K562 (cell line): ENCODE measurements around the gene DDX46. TPM values are rescaled to one million over a fixed set of nuclear protein-coding genes. Genes with fewer than 3 reads are reported as not detected.

ENCODE experiments used
- ATAC-seq: fragments of 200-7000 bp; cut with Tn5 transposase; 3 replicates; pipeline ENCODE4 v1.9.1; 2020; ENCODE audit warnings: moderate library complexity
- BruUV-seq: library from RNA; stranded (reverse); fragments of 400-500 nt; replicated peaks from 2 replicates; lab custom pipeline; 2021; lab: Mats Ljungman, UMichigan
- CTCF ChIA-PET: fragments of 300-600 bp; formaldehyde crosslinking; extraction: SDS; loops from one replicate; lab custom pipeline; 2021; ENCODE audit warnings: low intra/inter-chr PET ratio; lab: Yijun Ruan, JAX
- POLR2A ChIA-PET: fragments of 300-600, 350-650 bp; sonication (Branson Sonifier 250); formaldehyde crosslinking; extraction: SDS; loops from one replicate; lab custom pipeline; 2021; ENCODE audit warnings: antibody characterized with exemption, inconsistent platforms; lab: Yijun Ruan, JAX
- DNase-seq, 4 experiments: peaks; one replicate each; pipeline versions ENCODE4 v3.0.0 to v3.0.0-alpha.2; 2011 to 2018; ENCODE audit warnings: low spot score in 3 of 4, mixed read lengths in 3 of 4; ENCODE audit errors: extremely low read depth in 1 of 4
- FAIRE-seq: peaks from 2 replicates; lab custom pipeline; 2011; peaks lifted over from hg19 to GRCh38; lab: Jason Lieb, UNC
- H2AFZ ChIP-seq: 2 replicates; pipeline ENCODE4 v1.6.0; 2011; ENCODE audit warnings: low read depth, low read length, control low read depth, inconsistent platforms
- H3K27ac ChIP-seq: fragments of 200-600 bp; 3 replicates; pipeline ENCODE4 v1.8.0; 2011; ENCODE audit warnings: low read depth, mild to moderate bottlenecking, control low read depth, inconsistent platforms, low read length, moderate library complexity, mixed read lengths; ENCODE audit errors: extremely low read depth
- H3K27me3 ChIP-seq, 2 experiments: fragments of 300-600 bp in 1 of 2; 2 replicates in 1 of 2; 3 replicates in 1 of 2; pipeline versions ENCODE4 v1.6.0 to v1.8.0; 2011; ENCODE audit warnings: inconsistent platforms in 2 of 2, low read length in 2 of 2, mild to moderate bottlenecking in 1 of 2, mixed read lengths in 1 of 2, moderate library complexity in 1 of 2; ENCODE audit not compliant: control insufficient read depth in 2 of 2, insufficient read depth in 2 of 2
- H3K36me3 ChIP-seq: fragments of 300-600 bp; 3 replicates; pipeline ENCODE4 v1.8.0; 2011; ENCODE audit warnings: mild to moderate bottlenecking, low read length, inconsistent platforms; ENCODE audit not compliant: control insufficient read depth, insufficient read depth
- H3K4me1 ChIP-seq, 2 experiments: fragments of 200-600 bp in 1 of 2; replicated peaks in 1 of 2; 2 replicates in 1 of 2; 3 replicates in 1 of 2; pipeline versions ENCODE4 v1.5.1 to v1.8.0; 2011; ENCODE audit warnings: inconsistent platforms in 2 of 2, low read length in 2 of 2, mild to moderate bottlenecking in 1 of 2, mixed read lengths in 1 of 2, moderate library complexity in 1 of 2; ENCODE audit not compliant: control insufficient read depth in 2 of 2, insufficient read depth in 2 of 2
- H3K4me2 ChIP-seq: 2 replicates; pipeline ENCODE4 v1.6.1; 2011; ENCODE audit warnings: low read length, control low read depth, inconsistent platforms, mixed read lengths; ENCODE audit not compliant: insufficient read depth
- H3K4me3 ChIP-seq: fragments of 200-600 bp; sonication (generic), shearing (Covaris generic); 2 replicates; pipeline ENCODE4 v1.5.1; 2016; ENCODE audit warnings: control low read depth, inconsistent platforms
- H3K79me2 ChIP-seq: fragments of 200-600 bp; 3 replicates; pipeline ENCODE4 v1.8.0; 2011; ENCODE audit warnings: low read length, inconsistent platforms; ENCODE audit not compliant: control insufficient read depth, insufficient read depth
- H3K9ac ChIP-seq, 2 experiments: 2 replicates each; pipeline versions ENCODE4 v1.6.0 to v1.6.1; 2011; ENCODE audit warnings: low read depth in 2 of 2, low read length in 2 of 2, control low read depth in 1 of 2, inconsistent platforms in 1 of 2, mild to moderate bottlenecking in 1 of 2, mixed read lengths in 1 of 2; ENCODE audit not compliant: insufficient read depth in 1 of 2
- H3K9me1 ChIP-seq: one replicate; pipeline ENCODE4 v1.6.0; 2011; ENCODE audit warnings: inconsistent platforms, mild to moderate bottlenecking, low read length, moderate library complexity; ENCODE audit not compliant: control insufficient read depth, insufficient read depth
- H3K9me3 ChIP-seq: replicated peaks from 2 replicates; pipeline ENCODE4 v1.5.1; 2011; ENCODE audit warnings: low read depth, low read length, inconsistent platforms; ENCODE audit not compliant: control insufficient read depth, insufficient read depth
- H4K20me1 ChIP-seq: replicated peaks from 2 replicates; pipeline ENCODE4 v1.6.1; 2011; ENCODE audit warnings: low read length, inconsistent platforms, mixed read lengths; ENCODE audit not compliant: control insufficient read depth, insufficient read depth
- CHCHD3 ChIP-seq: fragments of 250-450 bp; sonication (Bioruptor Pico); IDR thresholded peaks from 2 replicates; pipeline ENCODE4 v2.1.2; 2022; ENCODE audit warnings: mild to moderate bottlenecking
- ETV5 ChIP-seq: sonication (generic); formaldehyde crosslinking; IDR thresholded peaks from 2 replicates; pipeline ENCODE4 v1.4.0; 2020; ENCODE audit warnings: low read depth, mild to moderate bottlenecking, missing genetic modification reagents
- KLF13 ChIP-seq: fragments of 450-650 bp; IDR thresholded peaks from 2 replicates; pipeline ENCODE4 v1.6.1; 2016; ENCODE audit warnings: missing genetic modification characterization, low read depth, mild to moderate bottlenecking, missing compliant biosample characterization, moderate library complexity, borderline replicate concordance
- NRF1 ChIP-seq, 2 experiments: fragments of 450-650 bp; IDR thresholded peaks in 1 of 2; conservative IDR thresholded peaks in 1 of 2; 2 replicates each; pipeline ENCODE4 v1.6.1; 2014; ENCODE audit warnings: mild to moderate bottlenecking in 2 of 2
- YBX1 ChIP-seq: fragments of 450-650 bp; IDR thresholded peaks from 2 replicates; pipeline ENCODE4 v1.7.1; 2016; ENCODE audit warnings: mild to moderate bottlenecking
- WGBS: fragments of 100-300 bp; shearing (Covaris generic); methylation state at CpG from one replicate; pipeline ENCODE4 v1.1.6; 2016; ENCODE audit warnings: low coverage, mixed read lengths; ENCODE audit not compliant: insufficient coverage; ENCODE audit errors: missing lambda C conversion rate; 5-methylcytosine and 5-hydroxymethylcytosine counted together
- in situ Hi-C: fragments of 300-500 bp; cut with MboI; formaldehyde crosslinking; loops from 4 replicates; pipeline ENCODE4 v1.15.0; 2018; ENCODE audit warnings: inconsistent platforms, mixed read lengths
- intact Hi-C: fragments of 100-400 bp; cut with micrococcal nuclease; formaldehyde crosslinking; loops from 2 replicates; pipeline ENCODE4 v1.14.2; 2022
- polyA plus RNA-seq, 8 experiments: library from polyadenylated mRNA; depleted of rRNA in 4 of 8; stranded (reverse) in 5 of 8; unstranded in 3 of 8; fragments of >200 nt; fragmentation: Nextera tagmentation in 2 of 8; fragmentation: Illumina TruSeq in 1 of 8; extraction: Ambion mirVana in 2 of 8; extraction: Trizol in 1 of 8; gene quantifications; 2 replicates each; pipeline versions ENCODE4 v1.2.1 to v1.2.3, GENCODE V29; 2011 to 2014; ENCODE audit warnings: inconsistent platforms in 1 of 8, missing spikeins in 1 of 8
- total RNA-seq, 7 experiments: library from RNA; depleted of rRNA in 6 of 7; stranded (reverse); fragments of >200 nt in 6 of 7; fragmentation: Illumina TruSeq in 2 of 7; extraction: Trizol in 2 of 7; gene quantifications; 2 replicates each; pipeline versions ENCODE4 v1.2.1 to v1.2.3, GENCODE V29; 2011 to 2021; ENCODE audit warnings: low replicate concordance in 1 of 7
- TF ChIP-seq, protein P1 (sequence below): fragments of 250-450 bp; sonication (Bioruptor Pico); IDR thresholded peaks from 2 replicates; pipeline ENCODE4 v1.4.0; 2020; ENCODE audit warnings: borderline replicate concordance
- TF ChIP-seq, protein P2 (sequence below): IDR thresholded peaks from 2 replicates; pipeline ENCODE4 v1.6.1; 2011; ENCODE audit warnings: borderline replicate concordance, low read depth, mild to moderate bottlenecking, moderate library complexity, low read length; ENCODE audit not compliant: insufficient read depth, poor library complexity, severe bottlenecking
- TF ChIP-seq, protein P3 (sequence below): IDR thresholded peaks from 2 replicates; pipeline ENCODE4 v1.6.1; 2014; ENCODE audit warnings: antibody characterized with exemption
- TF ChIP-seq, protein P4 (sequence below): fragments of 250-450 bp; sonication (Bioruptor Pico); IDR thresholded peaks from 2 replicates; pipeline ENCODE4 v1.5.1; 2021; ENCODE audit warnings: mild to moderate bottlenecking
- TF ChIP-seq, protein P5 (sequence below): IDR thresholded peaks from 3 replicates; pipeline ENCODE4 v1.6.1; 2011; ENCODE audit warnings: borderline replicate concordance, mild to moderate bottlenecking; ENCODE audit not compliant: insufficient read length, insufficient read depth
- TF ChIP-seq, protein P6 (sequence below): fragments of 450-650 bp; formaldehyde crosslinking; IDR thresholded peaks from 2 replicates; pipeline ENCODE4 v1.4.0; 2020; ENCODE audit warnings: mild to moderate bottlenecking

DDX46 gene
- total and polyA plus RNA-seq, 9 of the 15 experiments (the other 6 are each of a cell fraction or from before 2014, with no cell fraction given): 26.2 to 99.0 (median 76.4) TPM

DNA sequence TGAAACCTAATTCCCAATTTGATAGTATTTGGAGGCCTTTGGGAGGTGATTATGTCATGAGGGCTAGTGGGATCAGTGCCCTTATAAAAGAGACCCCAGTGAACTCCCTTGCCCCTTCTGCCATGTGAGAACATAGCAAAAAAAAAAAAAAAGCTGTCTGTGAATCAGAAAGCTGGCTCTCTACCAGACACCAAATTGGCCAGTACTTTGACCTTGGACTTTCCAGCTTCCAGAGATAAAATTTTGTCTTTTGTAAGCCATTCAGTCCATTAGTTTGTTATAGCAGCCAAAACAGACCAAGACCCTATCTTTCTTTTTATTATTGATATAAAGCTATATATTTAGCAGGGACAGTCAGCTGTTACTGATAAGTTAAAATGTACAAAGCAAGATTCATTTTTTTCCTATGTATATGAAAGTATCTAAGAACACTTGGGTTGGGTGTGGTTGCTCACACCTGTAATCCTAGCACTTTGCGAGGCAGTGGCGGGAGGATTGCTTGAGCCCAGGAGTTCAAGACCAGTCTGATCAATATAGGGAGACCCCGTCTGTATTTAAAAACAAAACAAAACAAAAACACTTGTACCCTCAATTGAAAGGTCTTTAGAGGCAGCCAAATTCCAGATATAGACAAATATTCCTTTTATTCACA lies 79.1 kb downstream of the DDX46 start:
- H3K4me1 ChIP-seq: no peaks in the 10 kb centered on the region
- no peak overlapping the region for H3K9ac ChIP-seq
- ATAC-seq (no peak), FAIRE-seq (no peak), DNase-seq (no peak)
- no peak overlapping the region for H3K27ac ChIP-seq
- H3K9me3 ChIP-seq: no peaks in the 10 kb centered on the region
- no peaks in the 10 kb centered on the region for H4K20me1 ChIP-seq
- H3K36me3 ChIP-seq: peaks cover 64% of the 10 kb centered on the region
- ChIA-PET CTCF (no interaction called here), POLR2A (interaction anchor here (1.1 to 1.9 kb wide), 2 partner anchors 9 to 11 kb away, joined by 3 to 4 read pairs; no protein-coding TSS in a partner anchor)
- no peaks in the 10 kb centered on the region for H3K9me1 ChIP-seq
- no peak overlapping the region for H3K4me2 ChIP-seq
- 91% methylated on average over 3 of the region's 3 CpGs for WGBS
- H3K79me2 ChIP-seq: no peaks in the 10 kb centered on the region
- H2AFZ ChIP-seq: no peak overlapping the region
- in situ Hi-C loops (no loop called here), intact Hi-C loops (no loop called here)
- no TSS peak for BruUV-seq
- TF ChIP-seq, protein P1, sequence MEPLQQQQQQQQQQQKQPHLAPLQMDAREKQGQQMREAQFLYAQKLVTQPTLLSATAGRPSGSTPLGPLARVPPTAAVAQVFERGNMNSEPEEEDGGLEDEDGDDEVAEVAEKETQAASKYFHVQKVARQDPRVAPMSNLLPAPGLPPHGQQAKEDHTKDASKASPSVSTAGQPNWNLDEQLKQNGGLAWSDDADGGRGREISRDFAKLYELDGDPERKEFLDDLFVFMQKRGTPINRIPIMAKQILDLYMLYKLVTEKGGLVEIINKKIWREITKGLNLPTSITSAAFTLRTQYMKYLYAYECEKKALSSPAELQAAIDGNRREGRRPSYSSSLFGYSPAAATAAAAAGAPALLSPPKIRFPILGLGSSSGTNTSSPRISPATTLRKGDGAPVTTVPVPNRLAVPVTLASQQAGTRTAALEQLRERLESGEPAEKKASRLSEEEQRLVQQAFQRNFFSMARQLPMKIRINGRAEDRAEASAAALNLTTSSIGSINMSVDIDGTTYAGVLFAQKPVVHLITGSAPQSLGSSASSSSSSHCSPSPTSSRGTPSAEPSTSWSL (CRISPR knock-in tag): no peak
- TF ChIP-seq CHCHD3 (no peak), NRF1 (conservative IDR thresholded peaks at IDR 0.05 in 1 of 2, IDR thresholded peaks at IDR 0.05 in 1 of 2) (no peak), YBX1 (no peak), KLF13 (tag) (no peak), ETV5 (CRISPR knock-in tag) (no peak)
- TF ChIP-seq, protein P2, sequence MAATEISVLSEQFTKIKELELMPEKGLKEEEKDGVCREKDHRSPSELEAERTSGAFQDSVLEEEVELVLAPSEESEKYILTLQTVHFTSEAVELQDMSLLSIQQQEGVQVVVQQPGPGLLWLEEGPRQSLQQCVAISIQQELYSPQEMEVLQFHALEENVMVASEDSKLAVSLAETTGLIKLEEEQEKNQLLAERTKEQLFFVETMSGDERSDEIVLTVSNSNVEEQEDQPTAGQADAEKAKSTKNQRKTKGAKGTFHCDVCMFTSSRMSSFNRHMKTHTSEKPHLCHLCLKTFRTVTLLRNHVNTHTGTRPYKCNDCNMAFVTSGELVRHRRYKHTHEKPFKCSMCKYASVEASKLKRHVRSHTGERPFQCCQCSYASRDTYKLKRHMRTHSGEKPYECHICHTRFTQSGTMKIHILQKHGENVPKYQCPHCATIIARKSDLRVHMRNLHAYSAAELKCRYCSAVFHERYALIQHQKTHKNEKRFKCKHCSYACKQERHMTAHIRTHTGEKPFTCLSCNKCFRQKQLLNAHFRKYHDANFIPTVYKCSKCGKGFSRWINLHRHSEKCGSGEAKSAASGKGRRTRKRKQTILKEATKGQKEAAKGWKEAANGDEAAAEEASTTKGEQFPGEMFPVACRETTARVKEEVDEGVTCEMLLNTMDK: no peak
- TF ChIP-seq, protein P3, sequence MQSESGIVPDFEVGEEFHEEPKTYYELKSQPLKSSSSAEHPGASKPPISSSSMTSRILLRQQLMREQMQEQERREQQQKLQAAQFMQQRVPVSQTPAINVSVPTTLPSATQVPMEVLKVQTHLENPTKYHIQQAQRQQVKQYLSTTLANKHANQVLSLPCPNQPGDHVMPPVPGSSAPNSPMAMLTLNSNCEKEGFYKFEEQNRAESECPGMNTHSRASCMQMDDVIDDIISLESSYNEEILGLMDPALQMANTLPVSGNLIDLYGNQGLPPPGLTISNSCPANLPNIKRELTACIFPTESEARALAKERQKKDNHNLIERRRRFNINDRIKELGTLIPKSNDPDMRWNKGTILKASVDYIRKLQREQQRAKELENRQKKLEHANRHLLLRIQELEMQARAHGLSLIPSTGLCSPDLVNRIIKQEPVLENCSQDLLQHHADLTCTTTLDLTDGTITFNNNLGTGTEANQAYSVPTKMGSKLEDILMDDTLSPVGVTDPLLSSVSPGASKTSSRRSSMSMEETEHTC: no peak
- TF ChIP-seq, protein P4, sequence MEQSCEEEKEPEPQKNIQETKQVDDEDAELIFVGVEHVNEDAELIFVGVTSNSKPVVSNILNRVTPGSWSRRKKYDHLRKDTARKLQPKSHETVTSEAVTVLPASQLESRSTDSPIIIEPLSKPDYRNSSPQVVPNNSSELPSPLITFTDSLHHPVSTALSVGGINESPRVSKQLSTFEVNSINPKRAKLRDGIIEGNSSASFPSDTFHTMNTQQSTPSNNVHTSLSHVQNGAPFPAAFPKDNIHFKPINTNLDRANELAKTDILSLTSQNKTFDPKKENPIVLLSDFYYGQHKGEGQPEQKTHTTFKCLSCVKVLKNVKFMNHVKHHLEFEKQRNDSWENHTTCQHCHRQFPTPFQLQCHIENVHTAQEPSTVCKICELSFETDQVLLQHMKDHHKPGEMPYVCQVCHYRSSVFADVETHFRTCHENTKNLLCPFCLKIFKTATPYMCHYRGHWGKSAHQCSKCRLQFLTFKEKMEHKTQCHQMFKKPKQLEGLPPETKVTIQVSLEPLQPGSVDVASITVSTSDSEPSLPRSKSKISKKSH (CRISPR knock-in tag): no peak
- TF ChIP-seq, protein P5, sequence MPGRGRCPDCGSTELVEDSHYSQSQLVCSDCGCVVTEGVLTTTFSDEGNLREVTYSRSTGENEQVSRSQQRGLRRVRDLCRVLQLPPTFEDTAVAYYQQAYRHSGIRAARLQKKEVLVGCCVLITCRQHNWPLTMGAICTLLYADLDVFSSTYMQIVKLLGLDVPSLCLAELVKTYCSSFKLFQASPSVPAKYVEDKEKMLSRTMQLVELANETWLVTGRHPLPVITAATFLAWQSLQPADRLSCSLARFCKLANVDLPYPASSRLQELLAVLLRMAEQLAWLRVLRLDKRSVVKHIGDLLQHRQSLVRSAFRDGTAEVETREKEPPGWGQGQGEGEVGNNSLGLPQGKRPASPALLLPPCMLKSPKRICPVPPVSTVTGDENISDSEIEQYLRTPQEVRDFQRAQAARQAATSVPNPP: no peak
- TF ChIP-seq, protein P6, sequence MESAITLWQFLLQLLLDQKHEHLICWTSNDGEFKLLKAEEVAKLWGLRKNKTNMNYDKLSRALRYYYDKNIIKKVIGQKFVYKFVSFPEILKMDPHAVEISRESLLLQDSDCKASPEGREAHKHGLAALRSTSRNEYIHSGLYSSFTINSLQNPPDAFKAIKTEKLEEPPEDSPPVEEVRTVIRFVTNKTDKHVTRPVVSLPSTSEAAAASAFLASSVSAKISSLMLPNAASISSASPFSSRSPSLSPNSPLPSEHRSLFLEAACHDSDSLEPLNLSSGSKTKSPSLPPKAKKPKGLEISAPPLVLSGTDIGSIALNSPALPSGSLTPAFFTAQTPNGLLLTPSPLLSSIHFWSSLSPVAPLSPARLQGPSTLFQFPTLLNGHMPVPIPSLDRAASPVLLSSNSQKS (CRISPR knock-in tag): no peak
- no peak overlapping the region for H3K4me3 ChIP-seq
- no peaks in the 10 kb centered on the region for H3K27me3 ChIP-seq
